HPDE6-E6E7 (cell line): ENCODE results near the gene RAB19.
"Not testable (repeated sequence)": the region's sequence is repeated elsewhere in the genome, so short reads cannot be mapped to it uniquely, and the experiment has no call there.

ENCODE experiments used
- DNase-seq: peaks from one replicate; pipeline ENCODE4 v3.0.0; 2011; ENCODE audit warnings: missing footprints; ENCODE audit errors: extremely low spot score

RAB19 gene

DNA sequence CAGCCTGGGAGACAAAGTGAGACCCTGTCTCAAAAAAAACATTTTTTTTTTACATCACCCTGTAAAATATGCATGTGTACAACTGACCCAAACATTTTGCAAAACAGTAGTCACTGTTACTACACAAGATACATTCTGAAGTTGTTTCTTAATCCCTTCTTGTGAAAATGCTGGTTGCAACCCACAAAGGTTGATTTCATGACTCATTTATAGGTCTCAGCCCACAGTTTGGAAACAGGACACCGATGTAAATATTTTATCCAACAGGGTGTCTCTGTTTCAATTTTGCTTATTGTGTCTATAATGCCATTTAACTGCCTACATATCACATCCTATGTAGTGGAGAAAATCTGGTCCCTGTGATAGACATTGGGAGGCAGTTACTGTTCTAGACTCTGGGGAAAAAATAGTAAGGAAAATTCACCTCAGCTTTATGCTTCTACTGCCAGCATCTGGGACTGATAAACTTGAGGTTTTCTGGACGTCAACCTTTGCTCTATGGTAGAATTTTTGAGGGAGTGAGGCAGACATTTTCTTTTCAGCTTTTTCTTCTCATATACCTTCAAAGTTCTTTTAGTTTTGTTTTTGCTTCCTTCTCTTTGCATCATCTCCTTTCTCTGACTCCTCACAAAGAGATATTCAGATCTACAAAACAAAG, 1.6 kb upstream of the RAB19 start:
- no peak for DNase-seq

- DNase-seq, result no peak
These were observed 757 bp downstream of the RAB19 start for GRCh38 chr7:140404565-140405065.

DNA sequence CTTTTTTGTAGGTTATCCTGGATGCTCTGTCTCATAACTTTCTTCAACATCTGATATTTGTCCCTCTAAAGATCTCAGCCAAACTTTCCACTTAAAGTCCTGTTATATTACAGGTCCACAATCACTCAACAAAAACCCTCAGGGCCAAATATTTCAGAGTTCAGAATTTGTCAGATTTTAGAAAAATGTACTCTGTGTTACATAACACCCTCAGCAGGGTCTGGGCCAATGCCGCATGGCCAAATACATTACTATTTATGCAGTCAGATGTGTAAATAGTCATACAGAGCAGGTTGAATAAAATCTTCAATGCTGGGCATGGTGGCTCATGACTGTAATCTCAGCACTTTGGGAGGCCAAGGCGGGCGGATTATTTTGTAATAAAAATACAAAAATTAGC, 11.5 kb downstream of the RAB19 start:
- no peak for DNase-seq

- not testable (repeated sequence) for DNase-seq
These were observed 12.0 kb downstream of the RAB19 start for GRCh38 chr7:140415816-140416215.

DNA sequence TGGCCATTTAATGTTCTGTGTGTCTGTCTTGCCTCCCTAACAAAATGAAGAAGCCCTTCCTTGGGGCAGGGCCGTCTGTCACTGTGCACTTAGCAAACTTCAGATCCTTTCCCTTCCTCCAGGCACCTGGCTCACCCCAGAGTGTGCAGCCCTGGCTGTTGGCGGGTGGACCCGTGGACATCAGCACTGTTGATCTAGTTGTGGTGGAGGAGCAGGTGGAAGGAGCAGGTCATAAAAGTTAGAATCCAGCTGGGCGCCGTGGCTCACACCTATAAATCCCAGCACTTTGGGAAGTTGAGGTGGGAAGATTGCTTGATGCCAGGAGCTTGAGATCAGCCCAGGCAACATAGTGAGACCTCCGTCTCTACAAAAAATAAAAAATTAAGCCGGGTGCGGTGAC, 12.7 kb downstream of the RAB19 start:
- no peak for DNase-seq

- no peak for DNase-seq
These were observed 13.7 kb downstream of the RAB19 start for GRCh38 chr7:140417456-140418155.

GRCh38 chr7:140418156-140418472, 14.3 kb downstream of the RAB19 start:
- DNase-seq, result not testable (repeated sequence)

DNA sequence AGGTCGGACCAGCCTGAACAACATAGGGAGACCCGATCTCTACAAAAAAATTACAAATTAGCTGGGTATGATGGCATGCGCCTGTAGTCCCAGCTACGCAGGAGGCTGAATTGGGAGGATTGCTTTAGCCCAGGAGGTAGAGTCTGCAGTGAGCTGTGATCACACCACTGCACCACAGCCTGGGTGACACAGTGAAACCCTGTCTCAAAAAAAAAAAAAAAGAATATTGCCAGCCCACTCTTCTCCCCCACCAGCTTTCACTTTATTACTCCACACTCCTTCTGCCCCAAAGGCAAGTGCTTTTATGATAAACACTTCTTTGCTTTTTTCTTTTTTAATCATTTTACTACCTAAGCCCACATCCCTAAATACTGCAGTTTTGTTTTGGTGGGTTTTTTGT, 14.8 kb downstream of the RAB19 start:
- no peak for DNase-seq

DNA sequence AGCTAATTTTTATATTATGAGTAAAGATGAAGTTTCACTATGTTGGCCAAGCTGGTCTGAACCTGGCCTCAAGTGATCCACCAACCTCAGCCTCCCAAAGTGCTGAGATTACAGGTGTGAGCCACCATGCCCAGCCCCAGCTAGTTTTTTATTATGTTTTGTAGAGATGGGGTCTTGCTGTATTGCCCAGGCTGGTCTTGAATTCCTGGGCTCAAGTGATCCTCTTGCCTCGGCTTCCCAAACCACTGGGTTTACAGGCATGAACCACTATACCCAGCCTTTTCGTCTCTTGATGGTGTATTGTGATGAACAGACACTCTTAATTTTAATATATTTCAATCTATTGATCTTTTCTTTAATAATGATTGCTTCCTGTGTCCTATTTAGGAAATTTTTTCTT, 17.7 kb downstream of the RAB19 start:
- DNase-seq, result no peak

DNA sequence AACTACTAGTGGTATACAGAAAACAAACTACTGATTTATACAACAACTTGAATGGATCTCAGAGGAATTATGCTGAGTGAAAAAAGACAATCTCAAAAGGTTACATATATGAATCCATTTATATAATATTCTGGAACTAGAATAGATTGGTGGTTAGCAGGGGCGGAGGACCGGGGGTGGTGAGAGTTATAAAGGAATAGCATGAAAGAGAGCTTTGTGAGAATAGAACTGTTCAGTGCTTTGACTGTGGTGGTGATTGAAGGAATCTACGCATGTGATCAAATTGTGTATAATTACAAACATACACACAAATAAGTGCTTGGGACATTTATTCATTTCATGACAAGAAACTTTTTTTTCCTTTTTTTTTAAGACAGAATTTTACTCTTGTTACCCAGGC, 19.6 kb downstream of the RAB19 start:
- no peak for DNase-seq

DNA sequence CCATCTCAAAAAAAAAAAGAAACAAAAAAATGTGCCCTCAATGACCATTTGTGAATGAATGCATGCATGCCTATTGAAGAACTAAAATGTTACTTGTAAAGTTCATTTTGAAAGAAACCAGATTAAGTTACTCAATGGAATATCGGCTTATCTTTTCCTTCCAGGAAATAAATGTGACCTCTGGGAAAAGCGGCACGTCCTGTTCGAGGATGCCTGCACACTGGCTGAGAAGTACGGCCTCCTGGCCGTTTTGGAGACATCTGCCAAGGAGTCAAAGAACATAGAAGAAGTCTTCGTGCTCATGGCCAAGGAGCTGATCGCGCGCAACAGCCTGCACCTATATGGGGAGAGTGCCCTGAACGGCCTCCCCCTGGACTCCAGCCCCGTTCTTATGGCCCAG, 21.9 kb downstream of the RAB19 start:
- no peak for DNase-seq

DNA sequence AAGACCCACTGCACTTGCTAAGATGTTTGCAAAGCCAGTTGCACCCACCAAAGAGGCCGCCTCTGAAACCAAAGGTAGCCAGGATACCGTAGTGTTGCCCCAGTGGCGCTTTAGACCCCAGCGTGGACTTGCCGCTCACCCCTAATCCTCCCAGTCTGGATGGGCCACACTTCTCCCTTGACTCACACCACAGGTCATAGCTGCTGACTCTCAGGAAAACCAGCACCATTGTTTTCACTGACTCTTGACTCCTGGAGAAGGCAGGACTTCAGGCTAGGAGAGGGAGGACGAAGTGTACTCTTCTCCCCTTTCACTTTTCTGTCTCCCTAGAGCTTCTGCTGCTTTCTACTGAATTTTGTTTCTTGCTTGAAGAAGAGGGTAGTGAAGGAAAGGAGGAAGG, 22.3 kb downstream of the RAB19 start:
- DNase-seq, result no peak

DNA sequence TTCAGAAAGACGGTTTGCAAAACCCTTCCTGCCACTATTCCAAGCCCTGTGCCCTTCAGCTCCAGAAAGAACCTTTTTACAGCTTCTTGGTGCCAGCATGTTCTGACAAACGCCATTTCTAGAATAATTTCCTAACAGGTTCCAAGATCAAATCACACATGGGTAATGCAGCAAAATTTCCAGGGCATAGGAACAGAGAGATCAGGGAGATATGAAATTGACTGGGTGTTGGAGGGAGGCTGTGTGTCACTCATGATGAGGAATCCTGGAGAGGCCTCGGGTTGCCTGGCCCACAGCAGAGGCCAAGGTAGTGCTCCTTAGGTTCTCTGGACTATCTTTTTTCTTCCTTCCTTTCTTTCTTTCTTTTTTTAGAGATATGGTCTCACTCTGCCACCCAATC, 29.5 kb downstream of the RAB19 start:
- no peak for DNase-seq

- DNase-seq, result no peak
These were observed 31.5 kb downstream of the RAB19 start for GRCh38 chr7:140435252-140435895.

- DNase-seq, result no peak
These were observed 35.5 kb downstream of the RAB19 start for GRCh38 chr7:140439359-140439758.

DNA sequence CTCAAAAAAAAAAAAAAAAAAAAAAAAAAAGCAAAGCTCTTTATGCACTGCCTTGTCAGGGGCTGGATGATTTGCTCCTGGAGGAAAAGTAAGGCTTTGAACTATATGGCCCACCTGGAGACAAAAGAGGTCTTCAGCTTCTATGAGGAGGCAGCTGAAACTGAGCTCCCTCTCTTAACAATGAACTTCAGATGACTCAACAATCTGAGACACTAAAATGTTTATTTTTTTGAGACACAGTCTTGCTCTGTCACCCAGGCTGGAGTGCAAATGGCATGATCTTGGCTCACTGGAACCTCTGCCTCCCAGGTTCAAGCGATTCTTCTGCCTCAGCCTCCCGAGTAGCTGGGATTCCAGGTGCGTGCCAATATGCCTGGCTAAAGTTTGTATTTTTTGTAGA, 36.7 kb downstream of the RAB19 start:
- DNase-seq, result no peak

DNA sequence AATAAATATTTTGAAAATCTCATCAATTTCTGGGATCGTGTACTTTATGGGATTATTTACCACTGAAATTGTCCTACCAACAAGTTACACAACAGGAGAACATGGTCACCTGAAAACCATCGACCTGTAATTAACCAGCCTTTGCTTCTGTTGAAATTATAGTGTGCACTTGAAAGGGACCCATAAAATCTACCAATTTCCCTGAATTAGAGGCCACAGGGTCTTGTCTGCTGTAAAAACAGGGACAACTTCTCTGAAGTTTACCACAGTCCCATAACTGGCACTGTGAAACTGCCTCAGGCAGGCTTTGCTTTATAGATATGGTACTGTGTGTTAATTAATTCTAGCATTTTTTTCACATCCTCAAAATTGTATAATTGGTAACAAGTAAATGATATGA, 37.7 kb downstream of the RAB19 start:
- no peak for DNase-seq

- DNase-seq, result no peak
These were observed 42.6 kb downstream of the RAB19 start for GRCh38 chr7:140446467-140446866.

GRCh38 chr7:140447841-140448240, 44.0 kb downstream of the RAB19 start:
- DNase-seq, result no peak

GRCh38 chr7:140448781-140449480, 45.1 kb downstream of the RAB19 start:
- no peak for DNase-seq

DNA sequence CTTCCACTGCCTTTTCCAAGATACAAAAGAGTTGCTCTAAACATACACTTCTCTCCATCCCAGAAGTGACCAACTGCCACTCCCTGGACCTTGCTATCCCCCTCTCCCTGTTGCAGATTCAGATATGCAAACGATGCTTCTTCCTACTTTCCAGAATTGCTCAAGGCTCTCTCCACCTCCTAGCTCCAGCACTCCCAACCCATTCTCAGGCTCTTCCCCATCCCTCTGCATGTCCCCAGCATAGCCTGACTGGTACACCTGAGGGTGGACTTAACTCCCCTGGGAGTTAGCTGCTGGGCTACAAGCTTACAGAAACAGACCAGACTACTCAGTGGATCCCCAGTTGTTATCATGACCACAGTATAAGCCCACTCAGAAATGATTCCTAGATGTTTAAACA, 47.9 kb downstream of the RAB19 start:
- no peak for DNase-seq

GRCh38 chr7:140453273-140453672, 49.4 kb downstream of the RAB19 start:
- DNase-seq, result no peak
